ENCODE results near the gene PAPLN. TPM values are rescaled to one million over a fixed set of nuclear protein-coding genes. Genes with fewer than 3 reads are reported as not detected.

PAPLN gene
- total and polyA plus RNA-seq, 9 of the 15 experiments (the other 6 are each of a cell fraction or from before 2014, with no cell fraction given) = 0.43 to 3.5 (median 1.7) TPM

DNA sequence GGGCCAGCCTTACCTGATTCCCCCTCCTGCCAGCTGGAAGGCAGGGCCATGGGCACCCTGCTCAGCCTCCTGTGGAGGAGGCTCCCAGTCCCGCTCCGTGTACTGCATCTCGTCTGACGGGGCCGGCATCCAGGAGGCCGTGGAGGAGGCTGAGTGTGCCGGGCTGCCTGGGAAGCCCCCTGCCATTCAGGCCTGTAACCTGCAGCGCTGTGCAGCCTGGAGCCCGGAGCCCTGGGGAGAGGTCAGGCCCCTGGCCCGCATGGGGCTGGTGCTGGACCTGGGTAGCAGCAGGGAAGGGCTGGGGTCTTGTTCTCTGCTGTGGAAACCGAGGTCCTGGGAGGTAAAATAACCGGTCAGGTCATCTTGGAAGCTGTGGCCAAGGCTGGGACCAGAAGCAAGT lies 16.4 kb downstream of the PAPLN start:
- Histone ChIP-seq H2AFZ (ENCODE audit: low read depth, low read length) (no peak overlapping the region), H3K4me3 (no peak overlapping the region), H3K79me2 (ENCODE audit: control insufficient read depth, insufficient read depth, low read length) (no peaks in the 10 kb centered on the region), H3K4me1 (replicated peaks in 1 of 2; ENCODE audit: control insufficient read depth in 2 of 2, insufficient read depth in 2 of 2, low read length in 2 of 2) (peaks cover 4 to 18% of the 10 kb centered on the region in 2 experiments; a peak in 3 of 5 replicates), H3K9me1 (ENCODE audit: control insufficient read depth, insufficient read depth, low read length) (no peaks in the 10 kb centered on the region), H3K4me2 (ENCODE audit: insufficient read depth, low read length) (no peak overlapping the region), H3K27ac (ENCODE audit: extremely low read depth, low read depth, low read length) (no peak overlapping the region), H3K27me3 (ENCODE audit: control insufficient read depth in 2 of 2, insufficient read depth in 2 of 2, low read length in 2 of 2) (no peaks in the 10 kb centered on the region), H3K9me3 (replicated peaks; ENCODE audit: control insufficient read depth, insufficient read depth, low read depth, low read length) (no peaks in the 10 kb centered on the region), H3K36me3 (ENCODE audit: control insufficient read depth, insufficient read depth, low read length) (no peaks in the 10 kb centered on the region), H3K9ac (ENCODE audit: insufficient read depth in 1 of 2, low read depth in 2 of 2, low read length in 2 of 2) (no peak overlapping the region), H4K20me1 (replicated peaks; ENCODE audit: control insufficient read depth, insufficient read depth, low read length) (no peaks in the 10 kb centered on the region)
- in situ Hi-C loops (cut with MboI) = no loop called here
- ChIA-PET CTCF (ENCODE audit: low intra/inter-chr PET ratio) (no interaction called here), POLR2A (interaction anchor here (0.6 to 0.9 kb wide), 2 partner anchors 9 to 16 kb away, joined by 3 read pairs; no protein-coding TSS in a partner anchor)
- no peak for TF ChIP-seq ZNF282 (CRISPR knock-in tag; IDR thresholded peaks at IDR 0.05)
- TF ChIP-seq ZFP1 (CRISPR knock-in tag; IDR thresholded peaks at IDR 0.05) = no peak
- TF ChIP-seq SMAD4 (CRISPR knock-in tag; conservative IDR thresholded peaks at IDR 0.05) = no peak
- no peak for TF ChIP-seq ZNF668 (CRISPR knock-in tag; IDR thresholded peaks at IDR 0.05)
- intact Hi-C loops (cut with micrococcal nuclease) = no loop called here
- ATAC-seq (no peak), DNase-seq (ENCODE audit: extremely low read depth in 1 of 4, low spot score in 3 of 4) (no peak), FAIRE-seq (no peak)
- BruUV-seq (replicated peaks) = no TSS peak
- 21% methylated on average over 3 of the region's 12 CpGs for WGBS (ENCODE audit: insufficient coverage, low coverage, missing lambda C conversion rate)

DNA sequence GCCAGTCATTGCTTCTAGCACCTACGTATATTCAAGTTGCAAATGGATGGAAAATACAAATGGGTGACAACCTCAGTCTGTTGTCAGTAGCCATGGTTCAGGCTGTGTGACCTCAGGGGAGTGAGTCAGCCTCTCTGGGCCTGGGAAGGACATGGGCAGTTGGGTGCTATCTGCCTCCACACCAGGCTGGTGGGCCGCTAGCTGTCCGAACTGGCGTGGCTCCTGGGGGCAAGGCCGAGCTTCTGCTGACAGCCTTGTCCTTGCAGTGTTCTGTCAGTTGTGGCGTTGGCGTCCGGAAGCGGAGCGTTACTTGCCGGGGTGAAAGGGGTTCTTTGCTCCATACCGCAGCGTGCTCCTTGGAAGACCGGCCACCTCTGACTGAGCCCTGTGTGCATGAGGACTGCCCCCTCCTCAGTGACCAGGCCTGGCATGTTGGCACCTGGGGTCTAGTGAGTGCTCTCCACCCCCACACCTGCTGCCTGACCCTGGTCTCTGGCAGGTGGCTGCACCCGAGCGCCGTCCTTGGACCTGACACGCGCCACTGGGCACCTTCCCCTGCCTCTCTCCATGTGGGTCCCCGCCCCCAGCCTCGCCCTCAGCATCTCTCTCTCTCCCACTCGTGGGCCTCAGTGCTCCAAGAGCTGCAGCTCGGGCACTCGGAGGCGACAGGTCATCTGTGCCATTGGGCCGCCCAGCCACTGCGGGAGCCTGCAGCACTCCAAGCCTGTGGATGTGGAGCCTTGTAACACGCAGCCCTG lies 17.1 kb downstream of the PAPLN start:
- Histone ChIP-seq H3K27ac (ENCODE audit: extremely low read depth, low read depth, low read length) (no peak overlapping the region), H3K9me3 (replicated peaks; ENCODE audit: control insufficient read depth, insufficient read depth, low read depth, low read length) (no peaks in the 10 kb centered on the region), H3K36me3 (ENCODE audit: control insufficient read depth, insufficient read depth, low read length) (no peaks in the 10 kb centered on the region), H2AFZ (ENCODE audit: low read depth, low read length) (no peak overlapping the region), H3K9ac (ENCODE audit: insufficient read depth in 1 of 2, low read depth in 2 of 2, low read length in 2 of 2) (no peak overlapping the region; a peak in 1 of 4 replicates), H3K4me3 (no peak overlapping the region), H3K27me3 (ENCODE audit: control insufficient read depth in 2 of 2, insufficient read depth in 2 of 2, low read length in 2 of 2) (no peaks in the 10 kb centered on the region), H3K4me2 (ENCODE audit: insufficient read depth, low read length) (no peak overlapping the region), H3K79me2 (ENCODE audit: control insufficient read depth, insufficient read depth, low read length) (no peaks in the 10 kb centered on the region), H4K20me1 (replicated peaks; ENCODE audit: control insufficient read depth, insufficient read depth, low read length) (no peaks in the 10 kb centered on the region), H3K4me1 (replicated peaks in 1 of 2; ENCODE audit: control insufficient read depth in 2 of 2, insufficient read depth in 2 of 2, low read length in 2 of 2) (peaks cover 0 to 21% of the 10 kb centered on the region in 2 experiments; a peak in 2 of 5 replicates), H3K9me1 (ENCODE audit: control insufficient read depth, insufficient read depth, low read length) (no peaks in the 10 kb centered on the region)
- 51% methylated on average over 7 of the region's 28 CpGs for WGBS (ENCODE audit: insufficient coverage, low coverage, missing lambda C conversion rate)
- TF ChIP-seq JUND (IDR thresholded peaks at IDR 0.05; ENCODE audit: borderline replicate concordance, low read depth, low read length) (no peak), JUND (tag; IDR thresholded peaks at IDR 0.05; ENCODE audit: borderline replicate concordance, low read depth, low read length) (no peak), ZFP36 (IDR thresholded peaks at IDR 0.05; ENCODE audit: low read depth, low read length, partially characterized antibody) (peak; percentile 78)
- BruUV-seq (replicated peaks) = no TSS peak
- intact Hi-C loops (cut with micrococcal nuclease) = no loop called here
- ATAC-seq (no peak), FAIRE-seq (no peak), DNase-seq (ENCODE audit: extremely low read depth in 1 of 4, low spot score in 3 of 4) (no peak)
- ChIA-PET POLR2A (interaction anchor here (0.6 to 0.9 kb wide), 2 partner anchors 8 to 17 kb away, joined by 3 read pairs; no protein-coding TSS in a partner anchor), CTCF (ENCODE audit: low intra/inter-chr PET ratio) (no interaction called here)
- in situ Hi-C loops (cut with MboI) = no loop called here
